ENCODE measurements around the gene GCGR.

The GCGR gene

GRCh38 chr17:81846743-81847689, 43.1 kb downstream of the GCGR start:
- DNase-seq (ENCODE audit: low read depth): no peak

GRCh38 chr17:81849457-81849856, 45.5 kb downstream of the GCGR start:
- DNase-seq (ENCODE audit: low read depth): no peak

- DNase-seq (ENCODE audit: low read depth): no peak
These were observed 47.5 kb downstream of the GCGR start for GRCh38 chr17:81851423-81851822.

GRCh38 chr17:81852237-81852636, 48.3 kb downstream of the GCGR start:
- DNase-seq (ENCODE audit: low read depth): no peak

- no peak for DNase-seq (ENCODE audit: low read depth)
These were observed 51.2 kb downstream of the GCGR start for GRCh38 chr17:81854974-81855774.

- DNase-seq (ENCODE audit: low read depth): no peak
These were observed 54.4 kb downstream of the GCGR start for GRCh38 chr17:81858170-81858966.

- DNase-seq (ENCODE audit: low read depth): no peak
These were observed 55.3 kb downstream of the GCGR start for GRCh38 chr17:81858967-81859905.

GRCh38 chr17:81859906-81860755, 56.2 kb downstream of the GCGR start, which contains the start of gene P4HB:
Gene P4HB (minus strand): TSS chr17:81860535. CDS start chr17:81860471, 64 bp downstream.
- DNase-seq (ENCODE audit: low read depth): no peak

- peak; percentile 98 for DNase-seq (ENCODE audit: low read depth)
These were observed 57.0 kb downstream of the GCGR start for GRCh38 chr17:81860756-81861568.

GRCh38 chr17:81863123-81863675, 59.2 kb downstream of the GCGR start:
- DNase-seq (ENCODE audit: low read depth): no peak
